Measurements from ENCODE around the gene BTBD7. TPM values are rescaled to one million over a fixed set of nuclear protein-coding genes. Genes with fewer than 3 reads are reported as not detected.

Gene BTBD7
- total RNA-seq, 4 donors from 2014 or later = 16.7 to 60.4 (median 55.3) TPM

DNA sequence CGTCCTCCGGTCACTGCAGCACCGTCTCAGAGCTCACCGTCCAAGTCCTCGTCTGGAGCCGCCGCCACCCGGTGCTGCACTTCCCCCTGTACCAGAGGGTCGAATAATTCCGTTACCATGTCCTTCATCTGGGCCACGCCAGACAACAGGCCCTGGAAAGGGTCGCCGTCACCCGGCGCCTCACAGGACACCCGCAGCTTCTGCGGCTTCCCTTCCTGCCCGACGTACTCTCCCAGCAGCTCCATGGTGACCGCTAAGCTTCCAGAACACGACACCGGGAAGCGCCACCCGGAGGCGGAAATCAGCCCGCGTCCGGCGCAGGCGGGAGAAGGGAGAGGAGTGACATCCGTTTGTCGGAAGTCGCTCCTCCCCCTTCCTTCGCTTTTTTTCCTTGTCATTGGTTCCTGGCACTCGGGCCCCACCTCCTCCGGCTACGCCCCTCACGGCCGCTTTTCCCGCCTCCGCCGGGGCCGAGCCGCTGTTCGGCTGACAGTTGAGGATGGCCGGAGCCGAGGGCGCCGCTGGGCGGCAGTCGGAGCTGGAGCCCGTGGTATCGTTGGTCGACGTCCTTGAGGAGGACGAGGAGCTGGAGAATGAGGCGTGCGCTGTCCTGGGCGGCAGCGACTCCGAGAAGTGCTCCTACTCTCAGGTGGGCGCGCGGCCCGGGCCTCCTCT lies 125.9 kb downstream of the BTBD7 start, which contains the start of the genes GON7 and UBR7:
Gene GON7, minus strand, starts transcription at position 273 of the 675 bp plus-strand sequence. Its CDS starts 28 bp downstream, at position 245.
Gene UBR7, plus strand, starts transcription at position 464 of the 675 bp plus-strand sequence. Its CDS starts 36 bp downstream, at position 500.
- peaks cover 0 to 5% of the 10 kb centered on the region in 2 donors for H3K4me1 ChIP-seq
- H3K36me3 ChIP-seq = no peaks in the 10 kb centered on the region
- H3K9me3 ChIP-seq = no peaks in the 10 kb centered on the region
- H3K27me3 ChIP-seq = no peaks in the 10 kb centered on the region
- H3K27ac ChIP-seq = peak within 1 kb of the TSS; percentile 67 to 84
- intact Hi-C loops (cut with DNase I; ENCODE audit: low total_unique reads) = no loop called here
- peak within 1 kb of the TSS; percentile 77 to 79 for H3K4me3 ChIP-seq
- DNase-seq = peak; percentile 94
- TF ChIP-seq POLR2A (IDR thresholded peaks at IDR 0.05) = peak; percentile 59 to 61
- TF ChIP-seq, protein P1, sequence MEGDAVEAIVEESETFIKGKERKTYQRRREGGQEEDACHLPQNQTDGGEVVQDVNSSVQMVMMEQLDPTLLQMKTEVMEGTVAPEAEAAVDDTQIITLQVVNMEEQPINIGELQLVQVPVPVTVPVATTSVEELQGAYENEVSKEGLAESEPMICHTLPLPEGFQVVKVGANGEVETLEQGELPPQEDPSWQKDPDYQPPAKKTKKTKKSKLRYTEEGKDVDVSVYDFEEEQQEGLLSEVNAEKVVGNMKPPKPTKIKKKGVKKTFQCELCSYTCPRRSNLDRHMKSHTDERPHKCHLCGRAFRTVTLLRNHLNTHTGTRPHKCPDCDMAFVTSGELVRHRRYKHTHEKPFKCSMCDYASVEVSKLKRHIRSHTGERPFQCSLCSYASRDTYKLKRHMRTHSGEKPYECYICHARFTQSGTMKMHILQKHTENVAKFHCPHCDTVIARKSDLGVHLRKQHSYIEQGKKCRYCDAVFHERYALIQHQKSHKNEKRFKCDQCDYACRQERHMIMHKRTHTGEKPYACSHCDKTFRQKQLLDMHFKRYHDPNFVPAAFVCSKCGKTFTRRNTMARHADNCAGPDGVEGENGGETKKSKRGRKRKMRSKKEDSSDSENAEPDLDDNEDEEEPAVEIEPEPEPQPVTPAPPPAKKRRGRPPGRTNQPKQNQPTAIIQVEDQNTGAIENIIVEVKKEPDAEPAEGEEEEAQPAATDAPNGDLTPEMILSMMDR (IDR thresholded peaks at IDR 0.05) = peak; percentile 23 to 52 (median 40)

DNA sequence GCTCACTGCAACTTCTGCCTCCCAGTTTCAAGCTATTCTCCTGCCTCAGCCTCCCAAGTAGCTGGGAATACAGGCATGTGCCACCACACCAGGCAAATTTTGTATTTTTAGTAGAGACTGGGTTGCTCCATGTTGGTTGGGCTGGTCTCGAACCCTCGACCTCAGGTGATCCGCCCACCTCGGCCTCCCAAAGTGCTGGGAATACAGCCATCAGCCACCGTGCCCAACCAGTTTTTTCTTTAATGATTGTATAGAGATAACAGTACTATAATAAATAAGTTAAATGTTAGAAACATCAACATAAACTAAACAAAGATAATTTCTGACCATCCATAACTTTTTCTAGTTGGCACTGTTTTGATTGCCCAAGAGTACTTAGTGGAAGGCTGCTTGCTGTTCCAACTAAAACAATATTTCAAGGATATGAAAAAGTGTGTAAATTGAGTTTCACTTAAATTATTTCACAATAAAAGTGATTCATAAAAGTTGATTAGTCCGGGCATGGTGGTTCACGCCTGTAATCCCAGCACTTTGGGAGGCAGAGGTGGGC lies 131.6 kb downstream of the BTBD7 start:
- H3K27ac ChIP-seq = no peak overlapping the region
- intact Hi-C loops (cut with DNase I; ENCODE audit: low total_unique reads) = no loop called here
- H3K36me3 ChIP-seq = no peaks in the 10 kb centered on the region
- no peak overlapping the region for H3K4me3 ChIP-seq
- no peaks in the 10 kb centered on the region for H3K4me1 ChIP-seq
- TF ChIP-seq, protein P1 (IDR thresholded peaks at IDR 0.05) = no peak
- no peak for TF ChIP-seq POLR2A (IDR thresholded peaks at IDR 0.05)
- H3K27me3 ChIP-seq = no peaks in the 10 kb centered on the region
- no peak for DNase-seq
- H3K9me3 ChIP-seq = no peaks in the 10 kb centered on the region

DNA sequence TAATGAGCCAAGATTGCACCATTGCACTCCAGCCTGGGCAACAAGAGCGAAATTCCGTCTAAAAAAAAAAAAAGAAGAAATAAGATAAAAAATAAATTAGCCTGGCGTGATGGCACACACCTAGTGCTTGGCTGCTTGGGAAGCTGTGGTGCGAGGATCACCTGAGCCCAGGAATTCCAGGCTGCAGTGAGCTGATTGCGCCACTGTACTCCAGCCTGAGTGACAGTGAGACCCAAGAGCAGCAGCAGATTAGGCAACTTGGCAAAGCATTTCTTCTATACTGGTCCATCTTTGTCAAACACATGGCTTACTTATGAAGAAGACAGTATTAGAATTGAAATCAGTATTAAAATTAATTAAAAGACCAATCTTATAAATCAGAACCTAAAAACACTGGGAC lies 132.3 kb downstream of the BTBD7 start:
- H3K4me3 ChIP-seq = no peak overlapping the region
- no peaks in the 10 kb centered on the region for H3K36me3 ChIP-seq
- H3K27me3 ChIP-seq = no peaks in the 10 kb centered on the region
- no peak for DNase-seq
- no peaks in the 10 kb centered on the region for H3K9me3 ChIP-seq
- no peak for TF ChIP-seq POLR2A (IDR thresholded peaks at IDR 0.05)
- TF ChIP-seq, protein P1 (IDR thresholded peaks at IDR 0.05) = no peak
- intact Hi-C loops (cut with DNase I; ENCODE audit: low total_unique reads) = no loop called here
- H3K4me1 ChIP-seq = no peaks in the 10 kb centered on the region
- no peak overlapping the region for H3K27ac ChIP-seq

DNA sequence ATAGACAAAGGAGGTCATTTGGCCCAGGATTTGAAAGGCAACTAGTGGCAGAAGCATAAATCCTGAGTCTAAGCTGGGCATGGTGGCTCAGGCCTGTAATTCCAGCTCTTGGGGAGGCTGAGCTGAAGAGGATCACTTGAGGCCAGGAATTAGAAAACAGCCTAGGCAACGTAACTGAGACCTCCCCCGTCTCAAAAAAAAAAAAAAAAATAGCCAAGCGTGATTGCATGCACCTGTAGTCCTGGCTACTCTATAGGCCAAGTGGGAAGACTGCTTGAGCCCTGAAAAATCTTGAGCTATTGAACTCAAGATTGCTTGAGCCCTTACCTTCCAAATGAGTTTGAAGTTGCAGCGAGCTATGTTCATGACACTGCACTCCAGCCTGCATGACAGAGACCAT lies 133.8 kb downstream of the BTBD7 start:
- no peaks in the 10 kb centered on the region for H3K36me3 ChIP-seq
- intact Hi-C loops (cut with DNase I; ENCODE audit: low total_unique reads) = no loop called here
- no peak overlapping the region for H3K27ac ChIP-seq
- TF ChIP-seq POLR2A (IDR thresholded peaks at IDR 0.05) = no peak
- TF ChIP-seq, protein P1 (IDR thresholded peaks at IDR 0.05) = no peak
- H3K27me3 ChIP-seq = no peaks in the 10 kb centered on the region
- no peak overlapping the region for H3K4me3 ChIP-seq
- no peaks in the 10 kb centered on the region for H3K9me3 ChIP-seq
- H3K4me1 ChIP-seq = no peaks in the 10 kb centered on the region
- no peak for DNase-seq

DNA sequence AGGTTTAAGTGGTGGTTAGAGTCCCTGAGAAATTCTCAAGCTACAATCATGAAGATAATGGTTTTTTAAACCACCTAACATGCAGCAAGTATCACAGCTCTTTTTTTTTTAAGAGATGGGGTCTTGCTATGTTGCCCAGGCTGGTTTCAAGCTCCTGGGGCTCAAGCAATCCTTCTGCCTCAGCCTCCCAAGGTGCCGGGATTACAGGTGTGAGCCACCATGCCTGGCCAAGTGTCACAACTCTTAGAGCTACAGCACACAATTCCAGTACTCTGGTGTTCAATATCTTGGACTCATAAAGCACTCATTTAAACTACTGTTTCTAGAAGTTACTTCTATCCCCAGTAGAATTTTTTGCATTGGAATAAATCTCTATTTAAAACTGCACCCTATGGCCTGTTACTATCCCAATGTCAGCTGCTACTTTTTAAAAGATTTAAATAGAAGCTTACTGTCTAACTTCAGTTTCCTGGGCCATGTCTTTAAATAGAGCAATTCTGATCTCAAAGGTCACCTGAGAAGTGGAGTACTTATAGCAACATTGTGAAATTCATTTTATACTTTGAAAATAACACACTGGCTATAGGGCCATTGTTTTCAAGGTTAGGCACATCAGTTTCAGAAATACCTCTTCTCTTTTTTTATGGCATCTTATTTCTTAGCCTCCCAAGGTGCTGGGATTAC lies 137.4 kb downstream of the BTBD7 start:
- Histone ChIP-seq H3K9me3 (no peaks in the 10 kb centered on the region), H3K27ac (no peak overlapping the region), H3K36me3 (no peaks in the 10 kb centered on the region), H3K4me1 (no peaks in the 10 kb centered on the region), H3K4me3 (no peak overlapping the region), H3K27me3 (no peaks in the 10 kb centered on the region)
- no peak for DNase-seq
- intact Hi-C loops (cut with DNase I; ENCODE audit: low total_unique reads) = no loop called here
- no peak for TF ChIP-seq POLR2A (IDR thresholded peaks at IDR 0.05)
- TF ChIP-seq, protein P1 (IDR thresholded peaks at IDR 0.05) = no peak
